ENCODE results near the gene KIRREL3. TPM values are rescaled to one million over a fixed set of nuclear protein-coding genes. Genes with fewer than 3 reads are reported as not detected.
A peak's percentile ranks its signal among the peaks of the same experiment; 100 is the strongest.

The KIRREL3 gene
- polyA plus RNA-seq, 1 donor (not counting 4 experiments of a cell fraction or from before 2014, with no cell fraction given), result 0.04 TPM

GRCh38 chr11:126561327-126561893, 439.2 kb downstream of the KIRREL3 start:
- Histone ChIP-seq H2AFZ (ENCODE audit: control insufficient read depth, low read length) (no peak overlapping the region), H4K20me1 (ENCODE audit: control insufficient read depth, extremely low read depth, insufficient read depth, low read length) (peaks cover 2% of the 10 kb centered on the region), H3K79me2 (ENCODE audit: control insufficient read depth, insufficient read depth, low read length) (no peaks in the 10 kb centered on the region), H3K27ac (ENCODE audit: control insufficient read depth, insufficient read depth, low read length) (no peak overlapping the region), H3K4me3 (ENCODE audit: control insufficient read depth in 2 of 3, extremely low read depth in 1 of 3, insufficient read depth in 2 of 3, low read depth in 1 of 3, low read length in 3 of 3) (no peak overlapping the region), H3K27me3 (ENCODE audit: control insufficient read depth, extremely low read depth, insufficient read depth, low read length) (no peaks in the 10 kb centered on the region), H3K9me1 (ENCODE audit: control insufficient read depth, extremely low read depth, insufficient read depth, low read length) (no peaks in the 10 kb centered on the region), H3K4me2 (ENCODE audit: control insufficient read depth, extremely low read depth, insufficient read depth, low read depth, low read length) (no peak overlapping the region), H3K9me3 (ENCODE audit: control insufficient read depth, low read depth, low read length) (no peaks in the 10 kb centered on the region), H3K36me3 (ENCODE audit: control insufficient read depth in 2 of 2, extremely low read depth in 1 of 2, insufficient read depth in 2 of 2, low read length in 2 of 2) (no peaks in the 10 kb centered on the region), H3K9ac (ENCODE audit: control insufficient read depth, extremely low read depth, insufficient read depth, low read length) (no peak overlapping the region), H3K4me1 (ENCODE audit: control insufficient read depth, extremely low read depth, insufficient read depth, low read length) (no peaks in the 10 kb centered on the region)
- DNase-seq (ENCODE audit: low read depth, low spot score) (peak; percentile 13), FAIRE-seq (peak; percentile 49)
- TF ChIP-seq CTCF (optimal IDR thresholded peaks at IDR 0.05 in 1 of 3, IDR thresholded peaks at IDR 0.05 in 1 of 3, conservative IDR thresholded peaks at IDR 0.05 in 1 of 3; ENCODE audit: extremely low read depth in 1 of 3, insufficient read depth in 2 of 3, low read length in 3 of 3) (no peak), EZH2 (IDR thresholded peaks at IDR 0.05; ENCODE audit: low read length) (no peak)
- dilution Hi-C loops (cut with MboI; ENCODE audit: extremely low pct_ligation_motif_present, low sequenced_read_pairs), result no loop called here

GRCh38 chr11:126560221-126560620, 440.3 kb downstream of the KIRREL3 start:
- TF ChIP-seq CTCF (optimal IDR thresholded peaks at IDR 0.05 in 1 of 3, IDR thresholded peaks at IDR 0.05 in 1 of 3, conservative IDR thresholded peaks at IDR 0.05 in 1 of 3; ENCODE audit: extremely low read depth in 1 of 3, insufficient read depth in 2 of 3, low read length in 3 of 3), result no peak
- TF ChIP-seq EZH2 (IDR thresholded peaks at IDR 0.05; ENCODE audit: low read length), result no peak
- Histone ChIP-seq H3K9me3 (ENCODE audit: control insufficient read depth, low read depth, low read length) (no peaks in the 10 kb centered on the region), H3K4me1 (ENCODE audit: control insufficient read depth, extremely low read depth, insufficient read depth, low read length) (no peaks in the 10 kb centered on the region), H2AFZ (ENCODE audit: control insufficient read depth, low read length) (no peak overlapping the region), H3K36me3 (ENCODE audit: control insufficient read depth in 2 of 2, extremely low read depth in 1 of 2, insufficient read depth in 2 of 2, low read length in 2 of 2) (no peaks in the 10 kb centered on the region), H3K4me2 (ENCODE audit: control insufficient read depth, extremely low read depth, insufficient read depth, low read depth, low read length) (no peak overlapping the region), H3K27ac (ENCODE audit: control insufficient read depth, insufficient read depth, low read length) (no peak overlapping the region), H3K79me2 (ENCODE audit: control insufficient read depth, insufficient read depth, low read length) (no peaks in the 10 kb centered on the region), H3K27me3 (ENCODE audit: control insufficient read depth, extremely low read depth, insufficient read depth, low read length) (no peaks in the 10 kb centered on the region), H3K4me3 (ENCODE audit: control insufficient read depth in 2 of 3, extremely low read depth in 1 of 3, insufficient read depth in 2 of 3, low read depth in 1 of 3, low read length in 3 of 3) (no peak overlapping the region), H4K20me1 (ENCODE audit: control insufficient read depth, extremely low read depth, insufficient read depth, low read length) (peaks cover 2% of the 10 kb centered on the region), H3K9ac (ENCODE audit: control insufficient read depth, extremely low read depth, insufficient read depth, low read length) (no peak overlapping the region), H3K9me1 (ENCODE audit: control insufficient read depth, extremely low read depth, insufficient read depth, low read length) (no peaks in the 10 kb centered on the region)
- no peak for FAIRE-seq
- no peak for DNase-seq (ENCODE audit: low read depth, low spot score)
- dilution Hi-C loops (cut with MboI; ENCODE audit: extremely low pct_ligation_motif_present, low sequenced_read_pairs), result no loop called here
